Fibroblast of lung (primary cell): ENCODE data around the gene ZNF580. TPM values are rescaled to one million over a fixed set of nuclear protein-coding genes. Genes with fewer than 3 reads are reported as not detected.

Experiments
- DNase-seq, 2 donors: peaks; one replicate each; pipeline versions ENCODE4 v3.0.0 to v3.0.0-alpha.2; 2010; ENCODE audit warnings: low read depth in 2 of 2
- H2AFZ ChIP-seq: 2 replicates; pipeline ENCODE4 v1.5.1; 2012; ENCODE audit warnings: low read length, control low read depth, inconsistent platforms
- H3K27ac ChIP-seq: 2 replicates; pipeline ENCODE4 v1.5.1; 2011; ENCODE audit warnings: low read length, control low read depth; ENCODE audit not compliant: insufficient read depth
- H3K27me3 ChIP-seq: 2 replicates; pipeline ENCODE4 v1.5.1; 2011; ENCODE audit warnings: mild to moderate bottlenecking, low read length; ENCODE audit not compliant: control insufficient read depth, insufficient read depth
- H3K36me3 ChIP-seq: 2 replicates; pipeline ENCODE4 v1.5.1; 2011; ENCODE audit warnings: low read length; ENCODE audit not compliant: control insufficient read depth, insufficient read depth
- H3K4me1 ChIP-seq: 2 replicates; pipeline ENCODE4 v1.5.1; 2011; ENCODE audit warnings: low read length; ENCODE audit not compliant: control insufficient read depth, insufficient read depth; ENCODE audit errors: extremely low read depth
- H3K4me2 ChIP-seq: 2 replicates; pipeline ENCODE4 v1.5.1; 2011; ENCODE audit warnings: low read length, control low read depth; ENCODE audit not compliant: insufficient read depth; ENCODE audit errors: extremely low read depth
- H3K4me3 ChIP-seq, 4 experiments: fragments of 200-600 bp in 1 of 4; sonication (generic) in 1 of 4; replicated peaks in 1 of 4; 2 replicates each; pipeline ENCODE4 v1.5.1; 2011 to 2016; ENCODE audit warnings: low read length in 4 of 4, low read depth in 3 of 4, mild to moderate bottlenecking in 3 of 4, control low read depth in 2 of 4, inconsistent platforms in 1 of 4, mixed read lengths in 1 of 4; ENCODE audit not compliant: insufficient read depth in 1 of 4; ENCODE audit errors: control extremely low read depth in 1 of 4
- H3K79me2 ChIP-seq: 2 replicates; pipeline ENCODE4 v1.5.1; 2012; ENCODE audit warnings: mild to moderate bottlenecking, low read length, inconsistent platforms; ENCODE audit not compliant: control insufficient read depth, insufficient read depth
- H3K9ac ChIP-seq: 2 replicates; pipeline ENCODE4 v1.5.1; 2011; ENCODE audit warnings: mild to moderate bottlenecking, low read length, control low read depth; ENCODE audit not compliant: insufficient read depth
- H3K9me3 ChIP-seq: 2 replicates; pipeline ENCODE4 v1.5.1; 2012; ENCODE audit warnings: low read depth, low read length; ENCODE audit not compliant: control insufficient read depth, insufficient read depth
- H4K20me1 ChIP-seq: 2 replicates; pipeline ENCODE4 v1.5.1; 2011; ENCODE audit warnings: low read length; ENCODE audit not compliant: control insufficient read depth, insufficient read depth; ENCODE audit errors: extremely low read depth
- CTCF ChIP-seq, 2 donors: IDR thresholded peaks in 1 of 2; conservative IDR thresholded peaks in 1 of 2; 1 replicate in 1 of 2; 2 replicates in 1 of 2; pipeline ENCODE4 v1.5.1; 2011 to 2012; ENCODE audit warnings: low read length in 2 of 2, control low read depth in 1 of 2, inconsistent platforms in 1 of 2, low read depth in 1 of 2, mild to moderate bottlenecking in 1 of 2
- EZH2 ChIP-seq: IDR thresholded peaks from 2 replicates; pipeline ENCODE4 v1.5.1; 2012; ENCODE audit warnings: low read length, control low read depth, mild to moderate bottlenecking; ENCODE audit errors: missing control alignments
- polyA plus RNA-seq, 2 donors: library from polyadenylated mRNA; depleted of rRNA in 1 of 2; stranded (reverse) in 1 of 2; unstranded in 1 of 2; fragments of >200 nt; gene quantifications; 2 replicates each; pipeline ENCODE4 v1.2.1, GENCODE V29; 2011 to 2012; ENCODE audit warnings: missing spikeins in 1 of 2
- total RNA-seq: library from RNA; depleted of rRNA; stranded (reverse); fragments of >200 nt; gene quantifications from 2 replicates; pipeline ENCODE4 v1.2.1, GENCODE V29; 2014

The ZNF580 gene
- total and polyA plus RNA-seq, 2 donors (not counting 1 experiment from before 2014, with no cell fraction given), result 4.1 to 7.2 TPM

DNA sequence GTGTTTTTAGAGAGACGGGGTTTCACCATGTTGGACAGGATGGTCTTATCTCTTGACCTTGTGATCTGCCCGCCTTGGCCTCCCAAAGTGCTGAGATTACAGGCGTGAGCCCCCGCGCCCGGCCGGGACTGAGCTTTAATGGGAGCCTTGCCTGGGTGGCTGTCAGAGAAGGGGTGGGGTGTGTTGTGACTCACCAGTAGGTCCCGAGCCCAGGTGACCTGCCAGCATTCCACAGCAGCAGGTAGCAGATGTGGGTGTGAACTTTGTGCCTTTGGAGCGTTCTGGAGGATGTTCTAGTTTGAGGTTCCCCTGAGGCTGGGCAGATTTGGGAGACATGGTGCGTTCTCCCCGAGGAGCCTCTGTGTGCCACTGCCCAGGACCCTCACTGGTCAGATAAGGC lies 27.2 kb downstream of the ZNF580 start:
- Histone ChIP-seq H3K4me3 (no peak overlapping the region), H4K20me1 (peaks cover 4% of the 10 kb centered on the region), H3K79me2 (peaks cover 79% of the 10 kb centered on the region), H3K36me3 (peaks cover 49% of the 10 kb centered on the region), H3K9ac (no peak overlapping the region), H3K27me3 (no peaks in the 10 kb centered on the region), H3K9me3 (no peaks in the 10 kb centered on the region), H3K27ac (no peak overlapping the region), H2AFZ (no peak overlapping the region), H3K4me1 (no peaks in the 10 kb centered on the region), H3K4me2 (no peak overlapping the region)
- TF ChIP-seq EZH2 (no peak), CTCF (conservative IDR thresholded peaks at IDR 0.05 in 1 of 2, IDR thresholded peaks at IDR 0.05 in 1 of 2; ENCODE audit: low read depth in 1 of 2, low read length in 2 of 2) (no peak)
- DNase-seq, result no peak

GRCh38 chr19:55668603-55669348 lies 28.0 kb downstream of the ZNF580 start:
- Histone ChIP-seq H3K9me3 (no peaks in the 10 kb centered on the region), H3K4me3 (no peak overlapping the region), H3K79me2 (peaks cover 80% of the 10 kb centered on the region), H3K27ac (no peak overlapping the region), H3K36me3 (peaks cover 49% of the 10 kb centered on the region), H2AFZ (no peak overlapping the region), H3K4me2 (no peak overlapping the region), H4K20me1 (peaks cover 4% of the 10 kb centered on the region), H3K4me1 (no peaks in the 10 kb centered on the region), H3K27me3 (no peaks in the 10 kb centered on the region), H3K9ac (no peak overlapping the region)
- TF ChIP-seq EZH2, result no peak
- TF ChIP-seq CTCF (conservative IDR thresholded peaks at IDR 0.05 in 1 of 2, IDR thresholded peaks at IDR 0.05 in 1 of 2; ENCODE audit: low read depth in 1 of 2, low read length in 2 of 2), result no peak
- no peak for DNase-seq

GRCh38 chr19:55669418-55670279 lies 28.8 kb downstream of the ZNF580 start:
- H3K79me2 ChIP-seq, result peaks cover 73% of the 10 kb centered on the region
- H3K36me3 ChIP-seq, result peaks cover 45% of the 10 kb centered on the region
- no peak for TF ChIP-seq CTCF (conservative IDR thresholded peaks at IDR 0.05 in 1 of 2, IDR thresholded peaks at IDR 0.05 in 1 of 2; ENCODE audit: low read depth in 1 of 2, low read length in 2 of 2)
- TF ChIP-seq EZH2, result no peak
- no peak overlapping the region for H3K4me2 ChIP-seq
- H3K27me3 ChIP-seq, result no peaks in the 10 kb centered on the region
- H3K27ac ChIP-seq, result no peak overlapping the region
- H3K4me1 ChIP-seq, result no peaks in the 10 kb centered on the region
- no peaks in the 10 kb centered on the region for H3K9me3 ChIP-seq
- H3K4me3 ChIP-seq, result no peak overlapping the region
- no peak for DNase-seq
- H3K9ac ChIP-seq, result no peak overlapping the region
- peaks cover 4% of the 10 kb centered on the region for H4K20me1 ChIP-seq
- no peak overlapping the region for H2AFZ ChIP-seq
